ENCODE data around the gene PLCB4.

PLCB4 gene

DNA sequence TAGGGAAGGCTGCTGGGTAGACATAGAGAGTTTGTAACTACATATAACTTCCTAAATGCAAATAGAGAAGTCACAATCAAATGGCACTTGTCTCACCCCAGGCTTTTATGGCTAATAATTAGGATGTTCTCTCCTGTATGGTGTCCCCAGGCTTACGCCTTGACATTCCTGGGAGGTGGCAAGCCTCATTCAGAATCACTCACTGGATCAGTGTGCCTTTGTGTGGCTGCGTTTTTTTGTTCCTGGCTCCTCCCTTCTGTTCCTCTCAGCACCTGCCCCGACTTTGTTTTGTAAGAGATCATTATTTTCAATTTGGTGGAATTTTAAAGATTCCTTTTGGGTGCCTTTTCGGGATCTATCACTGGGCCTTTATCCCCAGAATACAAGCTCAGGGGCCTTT lies 451.2 kb downstream of the PLCB4 start:
- DNase-seq (ENCODE audit: low spot score), result no peak

DNA sequence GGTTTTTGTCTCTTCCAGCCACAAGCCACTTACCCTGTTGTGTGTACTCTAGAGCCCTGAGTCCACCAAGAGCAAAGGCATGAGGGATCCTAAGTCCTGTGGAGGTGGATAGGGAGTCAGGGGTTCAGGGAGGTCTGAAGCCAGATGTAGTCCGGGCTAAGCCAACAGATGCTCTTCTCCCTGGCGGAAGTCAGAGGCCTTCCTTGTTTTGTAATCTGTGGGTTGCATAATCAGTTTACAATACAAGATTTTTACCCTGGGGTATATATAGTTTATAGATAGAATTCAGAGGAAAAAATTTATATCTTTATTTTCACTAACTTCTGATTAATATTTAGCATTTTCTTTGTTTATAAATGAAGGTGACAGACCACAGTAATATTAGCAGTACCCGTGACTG lies 454.7 kb downstream of the PLCB4 start:
- no peak for DNase-seq (ENCODE audit: low spot score)
